HG03575 (cell line): ENCODE measurements around the gene STEAP3.

Experiments
- ATAC-seq: cut with Tn5 transposase; IDR thresholded peaks from one replicate; pipeline ENCODE4 v1.9.1; 2021; ENCODE audit not compliant: unreplicated experiment, insufficient number of reproducible peaks, low FRiP score; ENCODE audit errors: extremely low read depth

Gene STEAP3

DNA sequence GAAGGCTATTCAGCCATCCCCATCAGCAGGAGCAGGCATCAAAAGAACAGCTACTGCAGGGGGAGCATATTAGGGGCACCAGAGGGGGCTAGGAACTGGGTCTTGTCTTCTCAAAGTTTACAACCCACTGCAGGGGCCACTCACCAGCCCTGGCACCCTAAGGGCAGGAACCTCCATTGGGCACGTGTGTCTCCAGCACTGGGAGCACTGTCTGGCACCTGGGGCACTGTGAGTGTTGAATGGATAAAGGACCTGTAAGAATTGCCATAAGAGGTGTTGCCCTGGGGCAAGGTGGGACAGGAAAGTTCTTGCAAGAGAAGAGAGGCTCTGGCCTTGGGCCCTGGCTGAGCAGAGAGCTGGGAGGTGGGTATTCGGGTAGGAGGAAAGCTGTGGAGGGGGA, 1.4 kb upstream of the STEAP3 start:
- no peak for ATAC-seq

DNA sequence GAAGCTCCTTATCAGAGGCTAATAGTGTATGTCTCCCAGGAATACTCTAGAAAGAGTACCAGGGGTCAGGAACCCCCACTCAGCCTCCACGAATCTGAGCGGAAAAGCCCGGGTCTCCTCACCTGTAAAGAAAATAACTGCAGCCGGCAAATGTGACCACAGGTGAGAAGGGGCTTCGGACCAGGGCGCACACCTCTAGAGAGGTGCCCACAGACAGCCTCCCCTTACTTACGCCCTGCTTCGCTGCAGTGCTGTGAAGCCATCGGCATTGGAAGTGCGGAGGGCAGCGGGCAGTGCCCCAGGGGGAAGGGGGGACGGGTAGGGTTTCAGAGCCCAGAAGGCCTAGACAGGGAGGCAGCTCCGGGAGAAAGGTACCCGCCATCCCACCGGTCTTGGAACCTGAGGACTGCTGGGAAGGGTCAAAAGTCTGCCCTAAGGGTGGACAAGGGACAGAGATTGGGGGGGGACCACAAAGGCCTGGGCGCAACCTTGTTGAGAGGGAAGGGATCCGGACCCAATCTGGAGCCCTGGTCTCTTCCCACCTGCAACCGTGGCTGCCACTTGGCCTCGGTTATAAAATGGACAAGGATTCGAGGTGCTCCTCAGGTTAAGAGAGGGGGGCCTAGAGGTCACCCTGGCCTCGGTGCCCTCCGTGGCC, 642 bp upstream of the STEAP3 start:
- no peak for ATAC-seq

DNA sequence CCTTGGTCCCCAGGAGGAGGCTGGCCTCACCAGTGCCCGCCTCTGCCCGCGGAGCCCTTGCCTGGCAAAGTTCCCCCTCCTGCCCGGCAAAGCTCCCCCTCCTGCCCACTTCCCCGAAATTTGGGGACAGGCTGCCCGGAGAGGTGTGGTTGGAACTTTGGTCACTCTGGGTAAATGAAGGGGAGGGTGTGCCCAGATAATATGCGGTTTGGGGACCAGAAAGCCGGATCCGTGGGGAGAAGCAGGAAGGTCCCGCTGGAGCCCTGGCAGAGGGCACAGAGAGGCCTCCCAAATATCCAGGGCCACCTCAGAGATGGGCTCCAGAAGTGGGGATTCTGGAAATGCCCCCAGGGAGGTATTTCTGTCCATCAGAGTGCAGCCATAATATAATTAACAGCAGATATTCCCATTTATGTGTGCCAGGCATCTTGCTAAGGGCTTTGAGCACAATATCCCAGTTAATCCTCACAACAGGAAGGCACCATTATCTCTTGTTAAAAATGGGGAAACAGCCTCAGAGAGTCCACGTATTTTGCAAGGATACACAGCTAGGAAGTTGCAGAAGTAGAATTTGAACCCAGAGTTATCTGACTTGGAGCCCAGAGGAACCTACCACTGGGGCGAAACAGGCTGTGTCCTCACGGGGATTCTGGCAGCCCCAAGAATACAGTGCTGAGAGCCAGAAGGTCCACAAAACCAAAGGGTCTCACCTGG, 914 bp downstream of the STEAP3 start:
- no peak for ATAC-seq

DNA sequence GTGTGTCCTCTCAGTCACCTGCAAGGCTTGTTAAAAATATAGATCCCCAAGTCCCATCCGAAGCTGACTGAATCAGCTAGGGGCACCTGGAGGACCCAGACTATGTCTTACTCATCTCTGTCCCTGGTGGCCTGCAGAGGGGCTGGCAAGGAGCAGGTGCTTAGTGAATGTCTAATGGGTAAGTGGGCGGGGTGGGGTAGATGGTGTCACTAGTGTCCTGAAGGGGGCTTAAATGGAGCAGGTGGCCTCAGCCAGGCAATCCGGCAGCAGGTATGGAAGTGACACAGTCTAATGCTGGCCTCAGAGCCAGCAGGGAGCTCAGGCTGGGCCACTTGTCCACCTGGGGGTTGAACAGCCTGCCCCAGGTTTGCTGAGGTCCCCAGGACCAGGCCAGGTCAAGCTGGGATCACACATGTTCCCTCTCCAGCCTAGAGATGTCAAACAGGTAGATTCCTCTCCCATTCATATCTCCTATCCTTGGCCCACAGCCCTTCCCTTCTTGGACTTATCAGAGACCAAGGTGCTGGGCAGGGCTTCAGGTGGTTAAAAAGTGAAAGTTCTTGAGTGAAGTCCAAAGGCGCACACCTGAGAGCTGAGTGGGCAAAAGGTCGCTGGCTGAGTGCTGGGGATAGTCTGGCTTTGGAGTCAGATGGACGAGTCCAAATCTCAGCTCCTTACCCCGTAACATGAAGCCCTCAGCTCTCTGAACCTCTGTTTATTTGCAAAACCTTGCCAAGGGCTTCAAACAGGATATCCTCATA, 1.7 kb downstream of the STEAP3 start:
- no peak for ATAC-seq

DNA sequence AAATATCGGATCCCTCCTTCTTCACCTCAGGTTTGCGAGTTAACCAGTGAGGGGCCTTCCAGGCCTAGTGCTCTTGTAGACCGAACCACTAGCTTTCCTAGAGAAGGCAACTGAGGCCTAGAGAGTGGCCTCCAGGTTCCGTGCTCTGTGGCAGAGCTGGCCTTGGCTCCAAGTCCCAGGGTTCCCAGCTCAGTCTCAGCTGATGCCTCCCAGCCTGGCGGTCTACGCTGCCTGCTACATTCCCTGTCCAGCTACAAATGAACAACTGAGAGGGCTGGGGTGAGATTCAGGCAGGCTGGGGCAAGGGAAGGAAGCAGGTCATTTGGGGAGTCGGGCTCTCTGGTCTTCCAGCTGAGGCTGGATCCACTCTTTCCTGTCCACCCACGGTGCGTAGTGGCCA, 2.3 kb downstream of the STEAP3 start:
- ATAC-seq = no peak

DNA sequence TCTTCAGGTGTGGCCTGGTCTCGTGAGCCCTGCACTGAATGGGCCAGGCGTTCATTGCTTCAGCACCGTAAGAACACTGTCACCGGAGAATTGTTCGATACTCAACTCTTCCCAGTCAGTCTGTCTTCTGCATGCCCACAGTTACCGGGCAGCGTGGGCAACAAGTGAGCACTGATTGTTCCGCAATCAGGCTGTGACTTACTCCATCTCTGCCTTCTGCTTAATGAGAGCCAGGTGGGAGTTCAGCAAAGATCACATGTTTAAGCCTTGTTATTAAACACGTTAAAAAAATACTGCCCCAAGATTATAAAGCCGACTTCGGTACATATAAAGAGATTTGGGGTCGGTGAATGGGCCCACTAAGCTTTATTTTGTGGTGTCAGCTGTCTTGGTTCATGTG, 3.7 kb downstream of the STEAP3 start:
- ATAC-seq = no peak

DNA sequence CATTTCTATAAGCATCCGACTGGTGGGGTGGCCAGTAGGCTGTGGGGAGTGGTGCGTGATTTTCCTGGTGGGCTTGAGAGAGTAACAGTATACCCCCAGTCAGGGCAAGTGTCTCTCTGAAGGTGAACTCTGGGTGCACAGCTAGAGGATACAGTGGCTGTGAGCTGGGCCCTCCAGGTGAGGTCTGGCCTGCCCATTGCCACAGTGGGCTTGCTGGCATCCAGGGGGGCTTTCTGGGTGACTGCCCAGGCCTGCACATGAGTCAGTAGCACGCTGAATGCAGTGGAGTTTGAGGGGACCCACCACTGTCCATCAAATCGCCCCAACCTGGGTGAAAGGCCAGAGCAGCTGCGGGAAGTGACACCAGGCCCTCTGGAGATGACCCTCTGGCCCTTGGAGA, 4.5 kb downstream of the STEAP3 start:
- no peak for ATAC-seq

DNA sequence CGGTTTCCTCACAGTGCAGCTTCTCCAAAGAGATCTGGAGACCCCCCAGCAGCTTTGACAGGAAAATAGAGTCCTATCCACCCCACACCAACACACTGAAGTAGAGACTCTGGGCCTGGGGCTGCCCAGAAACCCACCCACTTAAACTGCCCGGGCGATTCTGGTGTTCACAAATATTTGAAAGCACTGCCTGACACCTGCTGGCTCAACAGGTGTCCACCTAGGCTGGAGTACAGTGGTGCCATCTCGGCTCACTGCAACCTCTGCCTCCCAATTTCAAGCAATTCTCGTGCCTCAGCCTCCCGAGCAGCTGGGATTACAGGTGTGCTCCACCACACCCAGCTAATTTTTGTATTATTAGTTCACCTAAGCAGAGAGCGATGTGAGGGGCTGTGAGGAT, 5.3 kb downstream of the STEAP3 start:
- ATAC-seq = no peak

DNA sequence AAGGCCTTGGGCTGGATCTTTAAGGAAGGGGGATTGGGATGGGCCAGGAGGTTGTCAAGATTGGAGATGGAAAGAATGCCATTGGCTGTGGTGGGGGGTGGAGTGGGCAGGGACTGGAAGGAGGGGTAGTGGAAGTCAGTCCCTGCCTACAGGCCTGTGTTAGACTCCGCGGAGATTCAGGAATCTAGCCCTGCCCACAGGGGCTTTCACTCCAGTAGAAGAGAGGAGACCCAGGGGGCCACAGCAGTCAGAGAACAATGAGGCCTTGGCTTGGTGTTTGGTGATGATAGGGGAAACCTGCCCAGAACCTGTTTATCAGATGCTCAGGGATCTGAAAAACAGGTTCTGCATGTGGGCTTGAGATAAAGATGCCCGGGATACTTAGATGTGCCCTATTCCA, 6.1 kb downstream of the STEAP3 start:
- no peak for ATAC-seq

DNA sequence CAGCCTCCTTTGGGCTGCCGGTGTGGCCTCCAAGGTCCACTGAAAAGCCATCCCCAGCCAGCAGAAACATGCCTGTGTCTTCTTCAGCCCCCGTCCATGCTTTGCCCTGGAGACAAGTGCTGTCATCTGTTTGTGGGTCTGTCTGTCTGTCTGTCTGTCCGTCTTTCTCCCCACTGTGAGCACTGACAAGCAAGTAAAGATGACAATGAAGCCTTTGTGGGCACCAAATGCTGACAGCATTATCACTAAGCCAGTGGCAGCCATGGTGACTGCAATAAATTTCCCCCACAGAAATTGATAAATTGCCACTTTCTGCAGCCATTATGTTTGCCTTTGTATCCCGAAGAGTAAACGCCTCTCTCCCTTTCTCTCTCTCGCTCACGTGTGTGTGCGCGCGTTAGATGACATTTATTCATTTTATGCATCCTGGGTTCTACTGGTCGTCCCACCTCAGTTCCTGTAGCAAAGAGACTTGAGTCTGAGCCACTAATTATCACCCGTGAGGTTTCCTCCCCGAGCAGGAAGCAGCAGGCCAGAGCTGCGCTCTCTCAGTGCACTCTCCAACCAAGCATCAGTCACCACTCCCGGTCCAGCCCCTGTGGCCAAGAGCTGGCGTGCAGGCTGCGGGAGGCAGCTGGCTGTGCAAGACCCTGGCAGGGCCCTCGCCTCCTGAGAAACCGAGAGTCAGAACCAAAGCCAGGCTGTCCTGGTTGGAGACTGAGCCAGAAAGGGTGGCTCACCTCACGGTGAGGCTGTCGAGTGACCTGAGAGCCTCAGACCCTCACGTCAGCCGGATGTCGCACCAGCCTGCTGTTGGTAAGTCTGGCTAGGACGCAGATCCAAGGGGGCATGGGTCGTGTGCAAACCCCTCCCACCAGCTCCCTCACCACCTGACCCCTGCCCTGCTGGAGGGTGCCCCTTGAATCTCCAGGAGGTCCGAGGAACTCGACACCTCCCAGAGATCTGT, 6.9 kb downstream of the STEAP3 start:
- ATAC-seq = no peak

DNA sequence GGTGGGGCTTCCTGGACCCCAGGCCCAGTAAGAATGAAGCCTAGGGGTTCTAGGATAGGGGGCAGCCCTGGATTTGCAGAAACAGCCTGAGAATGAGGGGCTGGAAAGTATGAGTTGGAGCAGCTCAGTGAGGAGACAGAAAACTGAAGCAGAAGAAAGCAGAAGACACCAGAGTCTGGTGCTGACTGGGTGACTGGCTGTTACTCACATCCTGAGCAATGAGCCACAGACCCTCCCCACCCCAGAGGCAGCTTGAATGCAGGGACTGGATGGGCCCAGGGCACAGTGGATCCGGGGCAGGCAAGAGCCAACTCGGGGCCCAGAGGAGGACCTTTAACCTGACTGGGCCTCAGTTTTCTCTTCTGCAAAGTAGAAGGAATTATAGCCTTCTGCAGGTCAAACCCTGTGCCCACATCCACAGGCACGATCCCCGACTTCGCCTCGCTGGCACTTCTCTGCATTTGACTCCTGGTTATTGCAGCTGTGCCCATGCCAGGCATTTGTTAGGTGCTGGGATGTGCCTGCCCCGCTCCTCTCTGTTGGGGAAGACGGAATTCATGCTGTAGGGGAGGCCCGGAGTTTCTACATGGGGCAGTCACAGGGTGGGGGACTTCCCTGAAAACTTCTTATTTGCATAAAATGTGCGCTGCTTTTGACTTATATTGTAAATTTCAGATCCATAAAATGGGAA, 8.5 kb downstream of the STEAP3 start:
- no peak for ATAC-seq

DNA sequence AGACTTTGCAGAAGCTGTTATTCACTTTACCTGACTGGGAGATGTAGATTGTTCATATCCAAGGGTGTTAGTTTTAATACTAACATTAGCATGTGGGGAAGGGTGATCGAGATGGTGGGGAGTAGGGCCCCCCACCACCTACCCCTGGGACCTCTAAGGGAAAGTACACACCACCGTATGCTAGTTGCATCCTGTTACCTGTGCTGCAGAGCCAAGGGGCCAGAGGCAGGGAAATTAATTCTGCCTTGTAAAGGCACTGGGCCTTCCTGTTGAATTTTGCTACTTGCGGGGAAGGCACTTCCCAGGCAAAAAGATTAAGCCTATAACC, 9.0 kb downstream of the STEAP3 start:
- ATAC-seq = no peak

DNA sequence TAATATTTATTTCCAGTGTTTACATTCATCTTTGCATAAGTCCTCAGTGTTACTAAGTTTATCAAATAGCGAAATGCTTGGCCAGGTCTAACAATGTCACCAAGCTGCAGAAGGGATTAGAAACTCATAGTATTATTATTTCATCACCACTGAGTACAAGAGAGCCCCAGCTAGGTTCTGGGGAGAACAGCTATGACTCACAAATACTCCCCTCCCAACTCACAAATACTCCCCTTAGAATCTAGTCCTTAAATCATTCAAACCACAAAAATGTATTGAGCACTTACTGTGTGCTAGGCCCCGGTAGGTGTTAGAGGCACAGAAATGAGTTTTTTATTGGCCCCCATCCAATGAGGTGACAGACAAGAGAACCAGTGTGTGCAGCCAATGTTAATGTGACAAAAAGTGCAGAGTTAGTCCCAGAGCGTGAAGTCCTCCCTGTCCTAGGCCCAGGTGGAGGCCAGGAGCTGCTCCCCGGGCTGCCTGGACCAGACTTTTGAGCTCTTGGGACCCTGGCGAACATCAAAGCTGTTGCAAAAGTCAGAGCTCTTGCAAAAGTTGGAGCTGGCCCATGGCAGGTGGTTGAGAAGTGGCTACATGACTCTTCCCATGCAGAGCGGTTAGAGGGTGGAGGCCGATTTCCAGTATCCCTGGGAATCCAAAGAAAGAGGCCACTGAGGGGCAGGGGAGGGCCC, 9.8 kb downstream of the STEAP3 start:
- peak; percentile 51 for ATAC-seq

DNA sequence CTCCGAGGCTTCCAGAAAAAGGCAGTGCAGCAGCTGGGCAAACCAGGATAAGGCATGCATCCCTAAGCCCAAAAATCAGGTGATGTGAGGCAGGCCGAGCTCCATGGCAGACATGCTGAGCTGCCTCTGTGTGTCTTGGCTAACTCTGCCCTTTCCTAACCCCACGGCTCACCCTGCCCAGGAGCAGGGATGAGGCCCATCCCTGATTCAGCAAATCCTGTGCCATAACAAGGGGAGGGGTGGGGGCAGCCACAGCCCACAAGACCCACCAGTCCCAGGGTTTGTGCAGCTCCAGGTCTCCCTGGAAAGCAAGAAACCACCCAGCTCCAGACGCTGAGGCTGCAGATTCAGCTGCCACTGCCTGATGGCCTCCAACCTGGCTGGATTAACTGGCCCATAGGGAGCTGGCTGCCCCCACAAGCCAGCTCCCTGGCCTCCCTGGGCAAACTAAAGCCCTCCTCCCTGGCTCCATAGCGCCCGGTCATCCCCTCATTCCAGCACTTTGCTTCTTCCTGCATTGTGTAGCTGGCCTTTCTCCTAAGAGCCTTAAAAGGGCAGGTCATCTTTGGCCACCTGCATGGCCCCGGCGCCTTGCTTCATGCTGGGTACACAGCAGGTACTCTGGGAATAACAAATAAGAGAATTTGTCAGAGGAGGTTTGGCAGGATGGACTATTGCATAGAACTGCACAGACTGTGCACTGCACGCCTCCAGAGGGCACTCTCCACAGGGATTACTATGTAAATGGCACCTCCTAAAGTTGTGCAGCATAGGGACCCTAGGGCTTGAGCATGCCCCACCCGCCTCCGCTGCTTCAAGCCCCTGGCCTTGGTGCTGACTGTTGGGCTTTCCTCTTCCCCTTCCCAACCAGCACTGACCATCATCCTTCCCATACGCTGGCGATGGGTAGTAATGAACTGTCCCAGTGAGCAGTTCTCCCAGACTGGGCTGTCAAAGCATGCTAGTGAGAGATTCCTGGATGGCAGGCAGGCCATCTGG, 10.7 kb downstream of the STEAP3 start:
- ATAC-seq = no peak

DNA sequence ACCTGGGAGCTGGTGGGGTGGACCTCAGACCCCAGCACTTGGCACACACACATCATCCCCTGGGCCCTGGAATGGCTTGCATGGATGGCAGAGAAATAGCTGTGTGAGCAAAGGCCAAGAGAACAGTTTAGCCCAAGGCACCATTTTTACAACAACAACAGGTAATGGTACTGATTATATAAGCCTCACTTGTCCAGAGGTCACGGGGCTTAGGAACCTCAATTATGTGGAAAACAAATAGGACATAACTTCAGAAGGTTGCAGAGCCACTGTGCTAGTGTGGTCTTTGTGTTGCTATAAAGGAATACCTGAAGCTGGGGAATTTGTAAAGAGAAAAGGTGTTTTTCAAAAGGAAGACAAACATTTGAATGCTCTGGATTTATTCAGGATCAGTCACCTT, 13.2 kb downstream of the STEAP3 start:
- no peak for ATAC-seq

DNA sequence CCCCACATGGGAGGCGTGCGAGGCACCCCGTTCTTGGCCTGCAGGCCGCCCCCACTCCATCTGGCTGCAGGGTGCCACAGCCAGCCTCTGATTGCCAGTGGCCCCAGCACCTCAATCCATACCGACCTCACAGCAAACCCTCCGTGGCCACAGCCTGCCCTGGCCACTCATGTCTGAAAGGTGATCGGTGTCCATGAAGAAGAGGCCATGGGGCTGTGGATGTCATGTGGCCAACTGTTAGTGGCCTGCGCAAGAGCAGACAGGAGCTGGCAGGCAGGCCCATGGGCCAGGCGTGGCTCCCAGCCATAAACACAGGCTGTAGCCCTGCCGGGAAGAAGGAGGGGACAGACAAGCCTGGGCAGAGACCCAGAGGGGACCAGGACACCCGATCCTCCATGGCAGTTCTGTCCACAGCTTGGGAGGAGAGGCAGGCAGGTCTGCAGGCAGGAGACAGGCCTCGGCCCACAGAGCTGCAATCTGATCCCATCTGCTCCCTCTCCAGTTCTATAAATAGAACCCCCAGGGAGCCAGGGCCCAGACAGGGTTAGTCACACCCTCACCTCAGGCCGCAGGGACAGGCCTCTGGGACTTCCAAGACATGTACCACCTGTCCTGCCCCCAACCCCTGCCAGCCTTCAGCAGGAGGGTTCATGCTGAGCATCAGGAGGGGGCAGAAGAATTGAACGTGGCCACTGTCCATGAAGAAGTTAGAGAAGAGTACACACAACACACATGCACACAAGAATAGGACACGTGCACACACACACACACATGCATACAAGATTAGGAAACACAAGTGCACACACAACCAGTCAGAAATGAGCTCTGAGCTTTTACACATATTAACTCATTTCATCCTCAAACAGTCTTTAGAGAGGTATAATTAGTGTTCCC, 16.9 kb downstream of the STEAP3 start:
- no peak for ATAC-seq
